Stimulated activated CD8-positive, alpha-beta memory T cell treated with anti-CD3 and anti-CD28 coated beads, Interleukin-7, amount 100 ng/mL, for 1 hour (primary cell): ENCODE results near the gene CFAP97D2.
"Not testable (repeated sequence)": the region's sequence is repeated elsewhere in the genome, so short reads cannot be mapped to it uniquely, and the experiment has no call there.

Source experiments
- DNase-seq, 2 donors: peaks; one replicate each; pipeline ENCODE4 v3.0.0-alpha.2; 2020; ENCODE audit warnings: low read depth in 2 of 2

Gene CFAP97D2

GRCh38 chr13:114235697-114236096 lies 56.6 kb downstream of the CFAP97D2 start:
- no peak for DNase-seq

GRCh38 chr13:114236227-114236626 lies 57.2 kb downstream of the CFAP97D2 start:
- DNase-seq, result no peak

- no peak for DNase-seq
These were observed 58.5 kb downstream of the CFAP97D2 start for GRCh38 chr13:114237415-114238112.

GRCh38 chr13:114241918-114242317 lies 62.9 kb downstream of the CFAP97D2 start:
- DNase-seq, result no peak

GRCh38 chr13:114243971-114244370 lies 64.9 kb downstream of the CFAP97D2 start:
- no peak for DNase-seq

GRCh38 chr13:114244637-114245036 lies 65.6 kb downstream of the CFAP97D2 start:
- DNase-seq, result no peak

GRCh38 chr13:114248011-114248410 lies 69.0 kb downstream of the CFAP97D2 start:
- no peak for DNase-seq

- DNase-seq, result no peak
These were observed 70.0 kb downstream of the CFAP97D2 start for GRCh38 chr13:114249077-114249476.

GRCh38 chr13:114251639-114252440 lies 72.8 kb downstream of the CFAP97D2 start:
- not testable (repeated sequence) for DNase-seq

- DNase-seq, result no peak
These were observed 77.5 kb downstream of the CFAP97D2 start for GRCh38 chr13:114256547-114256946.

- DNase-seq, result no peak
These were observed 78.0 kb downstream of the CFAP97D2 start for GRCh38 chr13:114257014-114257413.

GRCh38 chr13:114258589-114258988 lies 79.5 kb downstream of the CFAP97D2 start:
- no peak for DNase-seq

GRCh38 chr13:114259374-114259773 lies 80.3 kb downstream of the CFAP97D2 start:
- no peak for DNase-seq

- DNase-seq, result no peak
These were observed 80.9 kb downstream of the CFAP97D2 start for GRCh38 chr13:114259974-114260373.

GRCh38 chr13:114260814-114261213 lies 81.8 kb downstream of the CFAP97D2 start:
- no peak for DNase-seq

- DNase-seq, result no peak
These were observed 82.4 kb downstream of the CFAP97D2 start for GRCh38 chr13:114261328-114261965.

GRCh38 chr13:114263578-114263977 lies 84.5 kb downstream of the CFAP97D2 start:
- DNase-seq, result no peak

GRCh38 chr13:114264313-114264712 lies 85.3 kb downstream of the CFAP97D2 start:
- DNase-seq, result not testable (repeated sequence)

GRCh38 chr13:114264886-114265611 lies 86.0 kb downstream of the CFAP97D2 start:
- DNase-seq, result no peak

- no peak for DNase-seq
These were observed 87.2 kb downstream of the CFAP97D2 start for GRCh38 chr13:114266241-114266640.

- no peak for DNase-seq
These were observed 89.6 kb downstream of the CFAP97D2 start for GRCh38 chr13:114268344-114269280.
